ENCODE measurements around the gene PDE2A.

DNA sequence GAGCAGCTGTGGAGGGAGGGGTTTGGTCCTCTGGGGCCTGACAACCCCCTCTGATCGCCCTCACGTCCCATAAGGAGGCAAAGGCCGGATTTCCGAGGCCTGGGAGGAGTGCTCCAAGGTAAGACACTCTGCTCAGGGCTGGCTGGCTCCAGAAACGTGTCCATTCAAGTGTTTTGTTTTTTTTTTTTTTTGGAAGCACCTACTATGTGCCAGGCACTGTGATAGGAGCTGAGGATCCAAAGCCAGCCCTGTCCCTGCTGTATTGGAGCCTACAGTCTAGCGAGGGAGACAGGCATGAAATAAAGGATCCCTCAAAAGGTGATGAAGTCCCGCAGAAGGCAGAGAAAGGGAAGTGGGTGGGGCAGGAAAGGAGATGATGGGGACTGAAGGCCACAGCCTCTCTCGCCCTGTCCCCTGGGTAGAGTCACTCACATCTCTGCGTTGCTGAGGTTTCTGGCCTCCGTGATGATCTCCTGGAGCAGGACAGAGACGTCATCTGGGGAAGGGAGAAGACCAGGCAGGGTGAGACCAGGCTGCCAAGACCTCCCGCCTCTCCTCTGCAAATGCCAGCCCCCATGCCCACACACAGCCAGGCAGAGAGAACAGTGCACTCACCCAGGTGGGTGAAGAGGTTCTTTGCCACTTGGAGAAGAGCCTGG, 89.2 kb downstream of the PDE2A start:
- TF ChIP-seq CTCF (IDR thresholded peaks at IDR 0.05 in 4 of 5, conservative IDR thresholded peaks at IDR 0.05 in 1 of 5) = no peak
- TF ChIP-seq POLR2A (IDR thresholded peaks at IDR 0.05) = no peak

Measured in gastrocnemius medialis (tissue), 4 donors.